ENCODE data around the gene DGKK. TPM values are rescaled to one million over a fixed set of nuclear protein-coding genes. Genes with fewer than 3 reads are reported as not detected.

Gene DGKK
- total RNA-seq, 1 donor from 2014 or later: 0.05 TPM

DNA sequence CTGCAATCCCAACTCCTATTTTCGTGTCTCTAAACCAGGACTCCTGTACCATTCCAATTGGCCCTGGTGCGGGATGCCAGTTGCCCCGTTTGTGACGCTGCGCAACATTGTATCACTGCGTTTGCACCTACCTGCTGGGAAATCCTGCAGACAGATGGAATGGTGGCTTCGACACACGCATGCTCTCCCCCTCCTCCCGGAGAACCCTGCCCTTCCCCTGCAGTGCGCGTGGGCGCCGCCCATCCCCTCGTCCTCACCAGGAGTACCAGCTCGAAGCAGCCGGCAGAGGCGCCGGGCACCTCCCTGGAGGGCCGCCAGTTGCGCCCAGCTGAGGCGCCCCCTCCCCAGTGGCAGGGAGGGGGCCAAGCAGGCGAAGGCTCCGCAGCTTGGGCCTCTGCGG lies 1.4 kb downstream of the DGKK start:
- no peak overlapping the region for H3K4me2 ChIP-seq (ENCODE audit: low read length)
- no peak overlapping the region for H3K4me3 ChIP-seq (ENCODE audit: insufficient read depth, low read depth, low read length)

DNA sequence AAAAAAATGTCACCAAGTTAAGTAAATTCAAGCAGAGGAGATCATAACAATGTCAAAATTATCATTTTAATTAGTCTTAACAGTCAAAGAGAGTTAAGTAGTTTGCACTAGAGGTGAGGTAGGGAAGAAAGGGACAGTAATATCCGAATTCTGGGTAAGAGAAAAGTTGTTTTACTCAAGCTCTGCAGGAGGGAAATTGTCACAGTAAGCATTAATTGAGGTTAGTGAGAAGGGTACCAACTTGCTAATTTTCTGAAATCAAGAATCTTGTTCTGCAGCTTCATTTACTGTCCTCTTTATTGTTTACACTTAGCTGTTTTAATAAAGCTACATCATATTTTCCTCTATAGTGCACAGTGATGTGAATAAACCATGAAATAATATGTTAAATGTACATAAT lies 11.0 kb downstream of the DGKK start:
- TF ChIP-seq EZH2 (IDR thresholded peaks at IDR 0.05; ENCODE audit: insufficient read depth, low read length) (no peak), CTCF (IDR thresholded peaks at IDR 0.05; ENCODE audit: insufficient read depth, low read depth, low read length) (no peak)
- no peaks in the 10 kb centered on the region for H3K4me1 ChIP-seq (ENCODE audit: insufficient read depth, low read length)
- H4K20me1 ChIP-seq (ENCODE audit: insufficient read depth, low read length): no peaks in the 10 kb centered on the region
- H3K36me3 ChIP-seq (ENCODE audit: insufficient read depth, low read length): no peaks in the 10 kb centered on the region
- no peak overlapping the region for H2AFZ ChIP-seq (ENCODE audit: low read depth, low read length)
- no peaks in the 10 kb centered on the region for H3K27me3 ChIP-seq (ENCODE audit: insufficient read depth, low read length)
- Mint-ChIP-seq H3K9me3 (ENCODE audit: unreplicated experiment) (no peaks in the 10 kb centered on the region), H3K36me3 (ENCODE audit: low read depth, unreplicated experiment) (no peaks in the 10 kb centered on the region), H3K27ac (ENCODE audit: unreplicated experiment) (no peak overlapping the region), H3K4me3 (ENCODE audit: unreplicated experiment) (no peak overlapping the region), H3K4me1 (ENCODE audit: low read depth, unreplicated experiment) (peaks cover 3% of the 10 kb centered on the region), H3K27me3 (ENCODE audit: low read depth, unreplicated experiment) (no peaks in the 10 kb centered on the region)
- no peaks in the 10 kb centered on the region for H3K9me3 ChIP-seq (ENCODE audit: insufficient read depth, low read depth, low read length)
- DNase-seq (ENCODE audit: low read depth) (no peak), FAIRE-seq (no peak)
- H3K79me2 ChIP-seq (ENCODE audit: insufficient read depth, low read length): no peaks in the 10 kb centered on the region
- H3K4me3 ChIP-seq (ENCODE audit: insufficient read depth, low read depth, low read length): no peak overlapping the region
- no peak overlapping the region for H3K4me2 ChIP-seq (ENCODE audit: low read length)
- H3K27ac ChIP-seq (ENCODE audit: low read depth, low read length): no peak overlapping the region
- no peak overlapping the region for H3K9ac ChIP-seq (ENCODE audit: low read length)

More for the DNA sequence above, 1.4 kb downstream of the DGKK start:
- FAIRE-seq (no peak), DNase-seq (ENCODE audit: low read depth) (no peak)
- H3K4me1 Mint-ChIP-seq (ENCODE audit: low read depth, unreplicated experiment): no peaks in the 10 kb centered on the region
- Histone ChIP-seq H3K9ac (ENCODE audit: low read length) (no peak overlapping the region), H3K27ac (ENCODE audit: low read depth, low read length) (no peak overlapping the region), H3K79me2 (ENCODE audit: insufficient read depth, low read length) (no peaks in the 10 kb centered on the region), H4K20me1 (ENCODE audit: insufficient read depth, low read length) (no peaks in the 10 kb centered on the region), H2AFZ (ENCODE audit: low read depth, low read length) (no peak overlapping the region), H3K4me1 (ENCODE audit: insufficient read depth, low read length) (no peaks in the 10 kb centered on the region), H3K36me3 (ENCODE audit: insufficient read depth, low read length) (no peaks in the 10 kb centered on the region), H3K27me3 (ENCODE audit: insufficient read depth, low read length) (peaks cover 28% of the 10 kb centered on the region), H3K9me3 (ENCODE audit: insufficient read depth, low read depth, low read length) (no peaks in the 10 kb centered on the region)
- no peak for TF ChIP-seq CTCF (IDR thresholded peaks at IDR 0.05; ENCODE audit: insufficient read depth, low read depth, low read length)
- TF ChIP-seq EZH2 (IDR thresholded peaks at IDR 0.05; ENCODE audit: insufficient read depth, low read length): no peak
- no peaks in the 10 kb centered on the region for H3K36me3 Mint-ChIP-seq (ENCODE audit: low read depth, unreplicated experiment)
- no peak overlapping the region for H3K4me3 Mint-ChIP-seq (ENCODE audit: unreplicated experiment)
- no peak overlapping the region for H3K27ac Mint-ChIP-seq (ENCODE audit: unreplicated experiment)
- no peaks in the 10 kb centered on the region for H3K9me3 Mint-ChIP-seq (ENCODE audit: unreplicated experiment)
- peaks cover 49% of the 10 kb centered on the region for H3K27me3 Mint-ChIP-seq (ENCODE audit: low read depth, unreplicated experiment)

DNA sequence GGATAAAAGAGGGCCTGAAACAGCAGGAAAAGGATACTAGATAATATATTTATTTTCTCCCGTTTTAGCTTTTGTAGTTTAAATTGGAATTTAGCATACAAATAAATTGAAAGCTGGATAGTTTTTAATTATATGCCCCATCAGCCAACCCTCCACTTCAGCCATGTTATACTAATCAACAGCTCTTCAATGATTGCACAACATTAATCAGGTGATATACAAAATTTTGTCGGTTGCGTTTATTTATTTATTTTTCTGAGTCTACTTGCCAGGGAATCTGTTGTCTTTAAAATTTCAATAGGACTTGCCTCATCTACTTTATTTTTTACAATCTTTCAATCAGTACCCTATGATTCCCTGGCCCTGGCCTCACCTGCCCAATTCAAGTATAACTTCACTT lies 12.1 kb downstream of the DGKK start:
- H3K9me3 ChIP-seq (ENCODE audit: insufficient read depth, low read depth, low read length): no peaks in the 10 kb centered on the region
- no peaks in the 10 kb centered on the region for H3K27me3 Mint-ChIP-seq (ENCODE audit: low read depth, unreplicated experiment)
- no peak overlapping the region for H3K4me3 Mint-ChIP-seq (ENCODE audit: unreplicated experiment)
- no peak overlapping the region for H3K27ac ChIP-seq (ENCODE audit: low read depth, low read length)
- no peak overlapping the region for H3K9ac ChIP-seq (ENCODE audit: low read length)
- no peak overlapping the region for H2AFZ ChIP-seq (ENCODE audit: low read depth, low read length)
- H3K36me3 Mint-ChIP-seq (ENCODE audit: low read depth, unreplicated experiment): no peaks in the 10 kb centered on the region
- no peaks in the 10 kb centered on the region for H4K20me1 ChIP-seq (ENCODE audit: insufficient read depth, low read length)
- H3K36me3 ChIP-seq (ENCODE audit: insufficient read depth, low read length): no peaks in the 10 kb centered on the region
- no peaks in the 10 kb centered on the region for H3K9me3 Mint-ChIP-seq (ENCODE audit: unreplicated experiment)
- no peaks in the 10 kb centered on the region for H3K79me2 ChIP-seq (ENCODE audit: insufficient read depth, low read length)
- TF ChIP-seq CTCF (IDR thresholded peaks at IDR 0.05; ENCODE audit: insufficient read depth, low read depth, low read length) (no peak), EZH2 (IDR thresholded peaks at IDR 0.05; ENCODE audit: insufficient read depth, low read length) (no peak)
- FAIRE-seq (no peak), DNase-seq (ENCODE audit: low read depth) (no peak)
- H3K27me3 ChIP-seq (ENCODE audit: insufficient read depth, low read length): no peaks in the 10 kb centered on the region
- H3K4me1 ChIP-seq (ENCODE audit: insufficient read depth, low read length): no peaks in the 10 kb centered on the region
- H3K4me1 Mint-ChIP-seq (ENCODE audit: low read depth, unreplicated experiment): peaks cover 3% of the 10 kb centered on the region
- H3K4me2 ChIP-seq (ENCODE audit: low read length): no peak overlapping the region
- H3K27ac Mint-ChIP-seq (ENCODE audit: unreplicated experiment): no peak overlapping the region
- H3K4me3 ChIP-seq (ENCODE audit: insufficient read depth, low read depth, low read length): no peak overlapping the region

All from astrocyte (in vitro differentiated cells and primary cell).